GM12878 (cell line): Measurements from ENCODE around the gene LRRC37B. TPM values are rescaled to one million over a fixed set of nuclear protein-coding genes. Genes with fewer than 3 reads are reported as not detected.

Experiments
- ATAC-seq: fragments of 200-7000 bp; cut with Tn5 transposase; 3 replicates; pipeline ENCODE4 v1.9.1; 2020; ENCODE audit warnings: mild to moderate bottlenecking, moderate library complexity
- BruUV-seq: library from RNA; stranded (reverse); fragments of 400-500 nt; replicated peaks from 2 replicates; lab custom pipeline; 2021; lab: Mats Ljungman, UMichigan
- CTCF ChIA-PET: fragments of 300-600 bp; sonication (Branson Sonifier 250); formaldehyde crosslinking; extraction: SDS; loops from one replicate; lab custom pipeline; 2021; ENCODE audit warnings: inconsistent platforms; lab: Yijun Ruan, JAX
- POLR2A ChIA-PET: fragments of 350-600 bp; formaldehyde crosslinking; extraction: SDS; loops from one replicate; lab custom pipeline; 2021; ENCODE audit warnings: inconsistent platforms; lab: Charles Lee
- RAD21 ChIA-PET: fragments of 300-600 bp; sonication (Branson Sonifier 250); formaldehyde crosslinking; loops from one replicate; lab custom pipeline; 2023; ENCODE audit warnings: antibody characterized with exemption; ENCODE audit not compliant: unreplicated experiment; lab: Charles Lee
- SMC1A ChIA-PET: fragments of 300-600 bp; sonication (Branson Sonifier 250); formaldehyde crosslinking; loops from one replicate; lab custom pipeline; 2023; ENCODE audit not compliant: unreplicated experiment, uncharacterized antibody; lab: Charles Lee
- DNase-seq: peaks from one replicate; pipeline ENCODE4 v3.0.0-alpha.2; 2011; ENCODE audit warnings: low read depth, low spot score
- FAIRE-seq: peaks from 3 replicates; lab custom pipeline; 2011; peaks lifted over from hg19 to GRCh38; lab: Jason Lieb, UNC
- H2AFZ ChIP-seq: 2 replicates; pipeline ENCODE4 v1.6.0; 2011; ENCODE audit warnings: low read depth, low read length, control low read depth; ENCODE audit not compliant: control insufficient read depth
- H3K27ac ChIP-seq: 2 replicates; pipeline ENCODE4 v1.5.1; 2011; ENCODE audit warnings: control low read depth; ENCODE audit not compliant: control insufficient read depth, insufficient read depth
- H3K27me3 ChIP-seq, 2 experiments: replicated peaks in 1 of 2; 2 replicates each; pipeline versions ENCODE4 v1.6.0 to v1.6.1; 2011; ENCODE audit warnings: low read length in 1 of 2; ENCODE audit not compliant: control insufficient read depth in 2 of 2, insufficient read depth in 2 of 2
- H3K36me3 ChIP-seq, 2 experiments: 2 replicates each; pipeline ENCODE4 v1.5.1; 2011; ENCODE audit warnings: low read length in 1 of 2; ENCODE audit not compliant: control insufficient read depth in 2 of 2, insufficient read depth in 2 of 2
- H3K4me1 ChIP-seq: 2 replicates; pipeline ENCODE4 v1.6.1; 2011; ENCODE audit warnings: mild to moderate bottlenecking, low read length, moderate library complexity, mixed read lengths; ENCODE audit not compliant: control insufficient read depth, insufficient read depth
- H3K4me2 ChIP-seq: 2 replicates; pipeline ENCODE4 v1.6.0; 2011; ENCODE audit warnings: control low read depth; ENCODE audit not compliant: control insufficient read depth, insufficient read depth
- H3K4me3 ChIP-seq: fragments of 200-600 bp; sonication (generic); 2 replicates; pipeline ENCODE4 v1.5.1; 2016
- H3K79me2 ChIP-seq: 2 replicates; pipeline ENCODE4 v1.6.0; 2011; ENCODE audit warnings: low read length; ENCODE audit not compliant: control insufficient read depth, insufficient read depth
- H3K9ac ChIP-seq: 2 replicates; pipeline ENCODE4 v1.8.0; 2011; ENCODE audit warnings: low read length, control low read depth, mixed read lengths; ENCODE audit not compliant: control insufficient read depth, insufficient read depth
- H3K9me3 ChIP-seq: replicated peaks from 3 replicates; pipeline ENCODE4 v1.5.1; 2011; ENCODE audit warnings: mild to moderate bottlenecking, low read length; ENCODE audit not compliant: control insufficient read depth, insufficient read depth
- H4K20me1 ChIP-seq: 2 replicates; pipeline ENCODE4 v1.6.0; 2011; ENCODE audit not compliant: control insufficient read depth, insufficient read depth
- BCLAF1 ChIP-seq: fragments of 450-650 bp; IDR thresholded peaks from 2 replicates; pipeline ENCODE4 v1.6.1; 2017; ENCODE audit warnings: antibody characterized with exemption, mild to moderate bottlenecking, moderate library complexity
- BMI1 ChIP-seq: fragments of 450-650 bp; IDR thresholded peaks from 2 replicates; pipeline ENCODE4 v1.6.1; 2016; ENCODE audit warnings: mild to moderate bottlenecking, moderate library complexity, borderline replicate concordance
- EGR1 ChIP-seq, 2 experiments: IDR thresholded peaks; 1 replicate in 1 of 2; 2 replicates in 1 of 2; pipeline ENCODE4 v1.6.1; 2011 to 2012; ENCODE audit warnings: low read depth in 2 of 2, low read length in 2 of 2, borderline replicate concordance in 1 of 2, mild to moderate bottlenecking in 1 of 2, moderate library complexity in 1 of 2
- EP300 ChIP-seq, 2 experiments: fragments of 150-350 bp in 1 of 2; IDR thresholded peaks; 2 replicates each; pipeline ENCODE4 v1.6.1; 2011 to 2012; ENCODE audit warnings: low read depth in 2 of 2, low read length in 2 of 2, borderline replicate concordance in 1 of 2, improper control_type of control experiment in 1 of 2, inconsistent platforms in 1 of 2; ENCODE audit not compliant: control insufficient read depth in 1 of 2
- HCFC1 ChIP-seq: fragments of 150-350 bp; IDR thresholded peaks from 2 replicates; pipeline ENCODE4 v1.6.1; 2014; ENCODE audit warnings: low read length
- PML ChIP-seq: IDR thresholded peaks from 2 replicates; pipeline ENCODE4 v1.6.1; 2012; ENCODE audit warnings: low read length, inconsistent platforms
- TAF1 ChIP-seq: IDR thresholded peaks from 2 replicates; pipeline ENCODE4 v1.6.1; 2011; ENCODE audit warnings: mild to moderate bottlenecking, low read depth, low read length, borderline replicate concordance
- ZNF24 ChIP-seq: fragments of 450-650 bp; IDR thresholded peaks from 2 replicates; pipeline ENCODE4 v1.6.1; 2017; ENCODE audit warnings: antibody characterized with exemption, mild to moderate bottlenecking
- WGBS: methylation state at CpG from one replicate; pipeline ENCODE4 v1.1.6; 2016; ENCODE audit warnings: low lambda C conversion rate; ENCODE audit not compliant: insufficient replicate concordance, insufficient coverage; ENCODE audit errors: missing lambda C conversion rate; 5-methylcytosine and 5-hydroxymethylcytosine counted together
- in situ Hi-C: fragments of 300-500 bp; cut with MboI; formaldehyde crosslinking; loops from 9 replicates; pipeline ENCODE4 v1.14.3; 2018; ENCODE audit warnings: mixed read lengths
- intact Hi-C: fragments of 100-400 bp; cut with micrococcal nuclease; formaldehyde crosslinking; loops from one replicate; pipeline ENCODE4 v1.14.2; 2022; ENCODE audit not compliant: unreplicated experiment
- polyA plus RNA-seq, 11 experiments: library from polyadenylated mRNA; depleted of rRNA in 4 of 11; unstranded in 6 of 11; stranded (reverse) in 5 of 11; fragments of >200 nt; fragmentation: Nextera tagmentation in 4 of 11; fragmentation: Illumina TruSeq in 1 of 11; extraction: Ambion mirVana in 4 of 11; extraction: Trizol in 1 of 11; gene quantifications; 1 replicate in 1 of 11; 2 replicates in 10 of 11; pipeline versions ENCODE4 v1.2.1 to v1.2.3, GENCODE V29; 2011 to 2016; ENCODE audit warnings: inconsistent platforms in 2 of 11, missing spikeins in 2 of 11, low read depth in 1 of 11
- total RNA-seq, 4 experiments: library from RNA; depleted of rRNA in 3 of 4; stranded (reverse); fragments of >200 nt in 3 of 4; fragmentation: Illumina TruSeq in 1 of 4; extraction: Trizol in 1 of 4; gene quantifications; 2 replicates each; pipeline versions ENCODE4 v1.2.1 to v1.2.3, GENCODE V29; 2013 to 2021
- TF ChIP-seq, protein P1 (sequence below): IDR thresholded peaks from 2 replicates; pipeline ENCODE4 v1.6.1; 2012; ENCODE audit warnings: low read length, inconsistent platforms
- TF ChIP-seq, protein P2 (sequence below): IDR thresholded peaks from 2 replicates; pipeline ENCODE4 v1.6.1; 2011; ENCODE audit warnings: borderline replicate concordance, low read depth, mild to moderate bottlenecking, moderate library complexity, mixed read lengths, low read length; ENCODE audit not compliant: insufficient read depth; ENCODE audit errors: extremely low read length

Gene LRRC37B
- total and polyA plus RNA-seq, 10 of the 15 experiments (the other 5 are each of a cell fraction or from before 2014, with no cell fraction given), result 3.2 to 25.7 (median 9.2) TPM

- 92% methylated on average over 9 of the region's 9 CpGs for WGBS
- POLR2A ChIA-PET, result no interaction called here
- intact Hi-C loops (no loop called here), in situ Hi-C loops (no loop called here)
- Histone ChIP-seq H3K36me3 (no peaks in the 10 kb centered on the region; a peak in 2 of 4 replicates), H3K27ac (no peak overlapping the region), H3K4me1 (no peaks in the 10 kb centered on the region; the same call in 1 of the 2 replicates), H3K9me3 (no peaks in the 10 kb centered on the region), H3K4me3 (no peak overlapping the region), H3K4me2 (no peak overlapping the region), H2AFZ (no peak overlapping the region), H3K9ac (no peak overlapping the region), H3K27me3 (no peaks in the 10 kb centered on the region), H4K20me1 (no peaks in the 10 kb centered on the region), H3K79me2 (peaks cover 3% of the 10 kb centered on the region)
- no peak for DNase-seq
- no TSS peak for BruUV-seq
- SMC1A ChIA-PET, result no interaction called here
- CTCF ChIA-PET, result interaction anchor here (1.2 kb wide), 1 partner anchor 123 kb away, joined by 5 read pairs; no protein-coding TSS in a partner anchor
- ATAC-seq, result no peak
- no peak for FAIRE-seq
- RAD21 ChIA-PET, result no interaction called here
- TF ChIP-seq HCFC1 (no peak), EGR1 (IDR thresholded peaks at IDR 0.05; ENCODE audit: borderline replicate concordance in 1 of 2, low read depth in 2 of 2, low read length in 2 of 2) (no peak), EP300 (IDR thresholded peaks at IDR 0.05; ENCODE audit: borderline replicate concordance in 1 of 2, control insufficient read depth in 1 of 2, low read depth in 2 of 2, low read length in 2 of 2) (no peak), TAF1 (no peak)
Measured at GRCh38 chr17:32015245-32016013, 8.2 kb downstream of the LRRC37B start.

- Histone ChIP-seq H3K9ac (no peak overlapping the region), H3K79me2 (peaks cover 1% of the 10 kb centered on the region), H3K36me3 (no peaks in the 10 kb centered on the region; a peak in 2 of 4 replicates), H3K27me3 (no peaks in the 10 kb centered on the region), H3K27ac (no peak overlapping the region), H2AFZ (no peak overlapping the region), H3K4me2 (no peak overlapping the region), H3K4me3 (no peak overlapping the region), H3K4me1 (no peaks in the 10 kb centered on the region; the same call in 1 of the 2 replicates), H4K20me1 (no peaks in the 10 kb centered on the region), H3K9me3 (no peaks in the 10 kb centered on the region)
- SMC1A ChIA-PET, result interaction anchor here (2.6 kb wide), 1 partner anchor 8 kb away, joined by 8 read pairs; no protein-coding TSS in a partner anchor
- CTCF ChIA-PET, result no interaction called here
- in situ Hi-C loops, result no loop called here
- DNase-seq (no peak), ATAC-seq (no peak), FAIRE-seq (no peak)
- POLR2A ChIA-PET, result no interaction called here
- intact Hi-C loops, result no loop called here
- 54% methylated on average over 7 of the region's 7 CpGs for WGBS
- BruUV-seq, result no TSS peak
- RAD21 ChIA-PET, result no interaction called here
- TF ChIP-seq TAF1 (no peak), PML (no peak), BMI1 (no peak), ZNF24 (no peak), BCLAF1 (no peak)
- TF ChIP-seq, protein P1, sequence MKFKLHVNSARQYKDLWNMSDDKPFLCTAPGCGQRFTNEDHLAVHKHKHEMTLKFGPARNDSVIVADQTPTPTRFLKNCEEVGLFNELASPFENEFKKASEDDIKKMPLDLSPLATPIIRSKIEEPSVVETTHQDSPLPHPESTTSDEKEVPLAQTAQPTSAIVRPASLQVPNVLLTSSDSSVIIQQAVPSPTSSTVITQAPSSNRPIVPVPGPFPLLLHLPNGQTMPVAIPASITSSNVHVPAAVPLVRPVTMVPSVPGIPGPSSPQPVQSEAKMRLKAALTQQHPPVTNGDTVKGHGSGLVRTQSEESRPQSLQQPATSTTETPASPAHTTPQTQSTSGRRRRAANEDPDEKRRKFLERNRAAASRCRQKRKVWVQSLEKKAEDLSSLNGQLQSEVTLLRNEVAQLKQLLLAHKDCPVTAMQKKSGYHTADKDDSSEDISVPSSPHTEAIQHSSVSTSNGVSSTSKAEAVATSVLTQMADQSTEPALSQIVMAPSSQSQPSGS, result no peak
- TF ChIP-seq, protein P2, sequence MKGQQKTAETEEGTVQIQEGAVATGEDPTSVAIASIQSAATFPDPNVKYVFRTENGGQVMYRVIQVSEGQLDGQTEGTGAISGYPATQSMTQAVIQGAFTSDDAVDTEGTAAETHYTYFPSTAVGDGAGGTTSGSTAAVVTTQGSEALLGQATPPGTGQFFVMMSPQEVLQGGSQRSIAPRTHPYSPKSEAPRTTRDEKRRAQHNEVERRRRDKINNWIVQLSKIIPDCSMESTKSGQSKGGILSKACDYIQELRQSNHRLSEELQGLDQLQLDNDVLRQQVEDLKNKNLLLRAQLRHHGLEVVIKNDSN, result no peak
Measured at GRCh38 chr17:32016231-32016630, 9.0 kb downstream of the LRRC37B start.
